ENCODE results near the gene PLEKHG1. TPM values are rescaled to one million over a fixed set of nuclear protein-coding genes. Genes with fewer than 3 reads are reported as not detected.

The PLEKHG1 gene
- polyA plus RNA-seq, 3 donors from 2014 or later = 0.04 to 0.29 TPM; not detected in 1

DNA sequence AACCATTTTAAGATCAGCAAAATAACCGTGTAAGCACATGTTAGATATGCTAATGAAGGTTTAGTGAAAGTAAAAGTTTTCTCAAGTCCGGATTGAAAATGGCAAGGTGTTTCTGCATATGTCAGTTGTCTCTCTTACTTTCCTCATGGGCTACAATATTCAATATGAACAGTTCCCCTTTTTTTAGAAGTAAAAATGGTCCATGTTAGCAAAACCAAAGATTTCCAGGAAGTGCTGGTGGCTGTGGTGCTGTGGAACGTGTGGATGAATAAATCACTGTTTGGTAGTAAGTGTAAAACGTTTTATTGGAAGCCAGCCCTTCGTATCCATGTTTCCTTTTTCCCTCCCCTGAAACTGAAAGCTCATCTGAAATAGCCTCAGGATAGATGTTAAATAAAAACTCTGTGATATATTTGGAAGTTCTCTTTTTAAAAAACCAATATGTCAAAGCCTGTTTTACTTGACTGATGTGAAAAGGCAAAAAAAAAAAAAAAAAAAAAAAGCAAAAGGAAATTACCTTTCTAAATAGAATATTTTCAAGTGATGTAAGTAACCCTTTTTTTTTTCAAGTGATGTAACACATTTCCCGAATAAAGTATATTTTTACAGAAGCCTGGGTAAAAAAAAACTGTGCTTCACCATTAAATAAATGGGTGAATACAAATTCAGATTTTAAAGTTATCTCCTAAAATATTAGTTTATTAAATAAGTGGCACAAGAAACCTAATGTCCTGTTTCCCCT is 41.9 kb downstream of the PLEKHG1 start:
- DNase-seq = no peak
- Mint-ChIP-seq H3K27ac (no peak overlapping the region), H3K27me3 (ENCODE audit: low read depth in 3 of 3) (peaks cover 4 to 6% (median 5%) of the 10 kb centered on the region in 3 donors), H3K9me3 (no peaks in the 10 kb centered on the region), H3K4me3 (peak overlapping the region in 3 of 5 donors; percentile 11 to 38 (median 18)), H3K4me1 (peaks cover 0 to 5% of the 10 kb centered on the region in 2 donors), H3K36me3 (no peaks in the 10 kb centered on the region)

- peaks cover 0 to 3% (median 2%) of the 10 kb centered on the region in 3 donors for H3K27me3 Mint-ChIP-seq (ENCODE audit: low read depth in 3 of 3)
- H3K27ac Mint-ChIP-seq = no peak overlapping the region
- no peaks in the 10 kb centered on the region for H3K36me3 Mint-ChIP-seq
- H3K4me1 Mint-ChIP-seq = peaks cover 0 to 5% of the 10 kb centered on the region in 2 donors
- H3K4me3 Mint-ChIP-seq = no peak overlapping the region
- DNase-seq = no peak
- no peaks in the 10 kb centered on the region for H3K9me3 Mint-ChIP-seq
Observed at GRCh38 chr6:150646228-150646627, 46.5 kb downstream of the PLEKHG1 start.

DNA sequence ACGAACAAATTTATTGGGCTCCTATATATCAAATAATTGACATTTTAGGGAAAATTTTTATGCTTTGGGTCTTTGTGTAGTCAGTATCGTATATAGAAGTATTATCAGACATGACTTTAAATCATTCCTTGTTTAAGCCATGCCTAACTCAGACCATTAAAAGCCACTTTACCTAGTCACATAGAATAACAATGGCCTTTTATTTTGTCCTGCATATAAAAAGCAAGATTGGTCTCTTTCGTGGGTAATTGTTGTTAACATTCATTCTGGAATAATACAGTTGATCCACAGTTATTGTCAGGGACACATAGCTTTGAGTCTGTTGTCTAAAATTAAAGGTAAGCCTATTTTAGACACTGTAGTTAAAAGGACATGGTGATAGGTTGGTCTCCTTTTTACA is 47.4 kb downstream of the PLEKHG1 start:
- no peaks in the 10 kb centered on the region for H3K36me3 Mint-ChIP-seq
- H3K4me1 Mint-ChIP-seq = no peaks in the 10 kb centered on the region
- H3K9me3 Mint-ChIP-seq = no peaks in the 10 kb centered on the region
- no peak overlapping the region for H3K4me3 Mint-ChIP-seq
- peaks cover 0 to 3% (median 0%) of the 10 kb centered on the region in 3 donors for H3K27me3 Mint-ChIP-seq (ENCODE audit: low read depth in 3 of 3)
- DNase-seq = no peak
- H3K27ac Mint-ChIP-seq = no peak overlapping the region

Other genes starting within 250 kb of the PLEKHG1 start
- gene IYD, start 230.9 kb upstream of the PLEKHG1 start, polyA plus RNA-seq = not detected

All from immature natural killer cell (primary cell).